Smooth muscle cell (in vitro differentiated cells): ENCODE results near the gene DNAH10. TPM values are rescaled to one million over a fixed set of nuclear protein-coding genes. Genes with fewer than 3 reads are reported as not detected.

Source experiments
- DNase-seq: peaks from one replicate; lab custom pipeline; 2025; ENCODE audit not compliant: unreplicated experiment; lab: John Stamatoyannopoulos, UW
- H2AFZ ChIP-seq: fragments of 200-600 bp; sonication (generic); 2 replicates; pipeline ENCODE4 v1.6.0; 2016; ENCODE audit warnings: antibody characterized with exemption, low read depth, mild to moderate bottlenecking
- H3F3A ChIP-seq: fragments of 200-600 bp; sonication (generic); 2 replicates; pipeline ENCODE4 v1.6.0; 2017; ENCODE audit warnings: antibody characterized with exemption, low read depth
- H3K27ac ChIP-seq: fragments of 200-600 bp; sonication (generic); 2 replicates; pipeline ENCODE4 v1.5.1; 2016; ENCODE audit warnings: low read depth, mild to moderate bottlenecking
- H3K27me3 ChIP-seq: fragments of 200-600 bp; sonication (generic); 2 replicates; pipeline ENCODE4 v1.6.1; 2016; ENCODE audit warnings: low read depth, mild to moderate bottlenecking
- H3K36me3 ChIP-seq: fragments of 200-600 bp; sonication (generic); 2 replicates; pipeline ENCODE4 v1.5.1; 2016; ENCODE audit warnings: low read depth
- H3K4me1 ChIP-seq: fragments of 200-600 bp; sonication (generic); 2 replicates; pipeline ENCODE4 v1.5.1; 2016; ENCODE audit warnings: low read depth
- H3K4me2 ChIP-seq: fragments of 200-600 bp; sonication (generic); 2 replicates; pipeline ENCODE4 v1.6.0; 2016; ENCODE audit warnings: mild to moderate bottlenecking
- H3K4me3 ChIP-seq: fragments of 200-600 bp; sonication (generic); 2 replicates; pipeline ENCODE4 v1.5.1; 2016; ENCODE audit warnings: mild to moderate bottlenecking
- H3K79me2 ChIP-seq: fragments of 200-600 bp; sonication (generic); 2 replicates; pipeline ENCODE4 v1.6.0; 2016; ENCODE audit warnings: low read depth, mild to moderate bottlenecking
- H3K9ac ChIP-seq: fragments of 200-600 bp; sonication (generic); 2 replicates; pipeline ENCODE4 v1.6.0; 2016; ENCODE audit warnings: low read depth
- H3K9me3 ChIP-seq: fragments of 200-600 bp; sonication (generic); replicated peaks from 2 replicates; pipeline ENCODE4 v1.5.1; 2016; ENCODE audit warnings: low read depth
- H4K20me1 ChIP-seq: fragments of 200-600 bp; sonication (generic); 2 replicates; pipeline ENCODE4 v1.6.0; 2016; ENCODE audit warnings: low read depth
- WGBS: methylation state at CpG from one replicate; pipeline ENCODE4 v1.1.7; 2016; ENCODE audit warnings: low lambda C conversion rate; 5-methylcytosine and 5-hydroxymethylcytosine counted together
- polyA plus RNA-seq: library from polyadenylated mRNA; unstranded; fragments of >200 nt; fragmentation: Nextera tagmentation; extraction: Ambion mirVana; gene quantifications from 2 replicates; pipeline ENCODE4 v1.2.1, GENCODE V29; 2016
- total RNA-seq: library from RNA; depleted of rRNA; stranded (reverse); fragments of >200 nt; gene quantifications from 2 replicates; pipeline ENCODE4 v1.2.3, GENCODE V29; 2014
- TF ChIP-seq, protein P1 (sequence below): fragments of 200-600 bp; sonication (generic); IDR thresholded peaks from 2 replicates; pipeline ENCODE4 v1.5.1; 2017; ENCODE audit warnings: borderline replicate concordance, mild to moderate bottlenecking, antibody characterized with exemption; ENCODE audit not compliant: insufficient read depth, poor library complexity, severe bottlenecking

DNAH10 gene
- total and polyA plus RNA-seq, 2 experiments from 2014 or later = 1.5 to 2.2 TPM

DNA sequence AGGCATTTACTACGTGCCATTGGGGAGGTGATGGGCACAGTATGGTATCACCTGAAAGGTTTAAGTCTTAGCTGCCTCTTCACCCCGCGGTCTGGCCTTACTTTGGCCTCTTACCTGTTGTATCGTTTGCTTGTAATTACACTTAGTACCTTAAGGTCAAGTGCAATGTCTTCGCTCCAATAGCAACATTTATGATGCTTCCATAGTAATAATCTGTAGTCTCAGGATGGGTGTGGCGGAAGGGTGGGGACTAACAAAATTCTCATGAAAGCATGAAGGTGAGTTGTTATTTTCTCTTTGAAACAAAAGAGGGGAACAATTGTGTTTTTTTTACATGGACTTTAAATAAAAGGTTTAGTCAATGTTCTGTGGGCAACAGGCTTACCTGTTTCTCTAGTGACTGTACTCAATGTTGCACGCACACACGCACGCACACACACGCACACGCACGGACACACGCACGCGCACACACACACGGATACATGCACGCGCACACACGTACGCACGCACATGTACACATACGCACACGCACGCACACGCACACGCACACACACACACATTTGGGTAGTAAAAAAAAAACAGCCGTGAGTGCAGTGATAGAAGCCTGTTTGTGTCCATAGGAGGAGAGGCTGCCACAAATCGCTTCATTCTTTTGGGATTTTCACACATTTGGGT, 91.4 kb downstream of the DNAH10 start:
- Histone ChIP-seq H3K4me3 (no peak overlapping the region), H3K27ac (no peak overlapping the region), H3K9me3 (no peaks in the 10 kb centered on the region), H2AFZ (no peak overlapping the region), H3K27me3 (peaks cover 21% of the 10 kb centered on the region), H3F3A (no peaks in the 10 kb centered on the region), H3K4me1 (no peaks in the 10 kb centered on the region), H3K4me2 (no peak overlapping the region), H3K36me3 (no peaks in the 10 kb centered on the region), H3K79me2 (no peaks in the 10 kb centered on the region), H4K20me1 (no peaks in the 10 kb centered on the region), H3K9ac (no peak overlapping the region)
- no peak for DNase-seq
- 95% methylated on average over 28 of the region's 28 CpGs for WGBS
- TF ChIP-seq, protein P1, sequence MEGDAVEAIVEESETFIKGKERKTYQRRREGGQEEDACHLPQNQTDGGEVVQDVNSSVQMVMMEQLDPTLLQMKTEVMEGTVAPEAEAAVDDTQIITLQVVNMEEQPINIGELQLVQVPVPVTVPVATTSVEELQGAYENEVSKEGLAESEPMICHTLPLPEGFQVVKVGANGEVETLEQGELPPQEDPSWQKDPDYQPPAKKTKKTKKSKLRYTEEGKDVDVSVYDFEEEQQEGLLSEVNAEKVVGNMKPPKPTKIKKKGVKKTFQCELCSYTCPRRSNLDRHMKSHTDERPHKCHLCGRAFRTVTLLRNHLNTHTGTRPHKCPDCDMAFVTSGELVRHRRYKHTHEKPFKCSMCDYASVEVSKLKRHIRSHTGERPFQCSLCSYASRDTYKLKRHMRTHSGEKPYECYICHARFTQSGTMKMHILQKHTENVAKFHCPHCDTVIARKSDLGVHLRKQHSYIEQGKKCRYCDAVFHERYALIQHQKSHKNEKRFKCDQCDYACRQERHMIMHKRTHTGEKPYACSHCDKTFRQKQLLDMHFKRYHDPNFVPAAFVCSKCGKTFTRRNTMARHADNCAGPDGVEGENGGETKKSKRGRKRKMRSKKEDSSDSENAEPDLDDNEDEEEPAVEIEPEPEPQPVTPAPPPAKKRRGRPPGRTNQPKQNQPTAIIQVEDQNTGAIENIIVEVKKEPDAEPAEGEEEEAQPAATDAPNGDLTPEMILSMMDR = no peak

DNA sequence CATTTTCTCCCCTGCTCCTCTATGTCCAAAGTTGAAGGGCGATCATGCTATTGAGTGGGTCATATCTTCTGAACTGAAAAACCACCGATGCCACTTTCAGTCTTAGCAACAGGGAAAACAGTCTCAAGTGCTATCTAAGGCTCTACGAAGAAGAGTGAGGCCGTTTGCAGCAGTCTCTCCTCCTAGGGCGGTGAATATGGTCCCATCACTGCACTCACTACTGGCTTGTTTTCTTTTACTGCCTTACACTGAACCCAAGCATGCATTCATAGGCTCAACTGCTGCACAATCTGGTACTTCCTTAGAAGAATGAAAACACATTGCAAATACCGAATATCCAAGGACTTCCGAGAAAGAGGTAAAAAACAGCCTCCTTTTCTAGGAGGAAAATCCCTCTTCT, 92.1 kb downstream of the DNAH10 start:
- Histone ChIP-seq H4K20me1 (no peaks in the 10 kb centered on the region), H3K36me3 (no peaks in the 10 kb centered on the region), H3K4me3 (no peak overlapping the region), H3K79me2 (no peaks in the 10 kb centered on the region), H3K27me3 (peaks cover 21% of the 10 kb centered on the region), H3K9me3 (no peaks in the 10 kb centered on the region), H3K4me2 (no peak overlapping the region), H2AFZ (no peak overlapping the region), H3K4me1 (no peaks in the 10 kb centered on the region), H3F3A (no peaks in the 10 kb centered on the region), H3K9ac (no peak overlapping the region), H3K27ac (no peak overlapping the region)
- TF ChIP-seq, protein P1 = no peak
- DNase-seq = no peak
- WGBS = 83% methylated on average over 7 of the region's 7 CpGs

DNA sequence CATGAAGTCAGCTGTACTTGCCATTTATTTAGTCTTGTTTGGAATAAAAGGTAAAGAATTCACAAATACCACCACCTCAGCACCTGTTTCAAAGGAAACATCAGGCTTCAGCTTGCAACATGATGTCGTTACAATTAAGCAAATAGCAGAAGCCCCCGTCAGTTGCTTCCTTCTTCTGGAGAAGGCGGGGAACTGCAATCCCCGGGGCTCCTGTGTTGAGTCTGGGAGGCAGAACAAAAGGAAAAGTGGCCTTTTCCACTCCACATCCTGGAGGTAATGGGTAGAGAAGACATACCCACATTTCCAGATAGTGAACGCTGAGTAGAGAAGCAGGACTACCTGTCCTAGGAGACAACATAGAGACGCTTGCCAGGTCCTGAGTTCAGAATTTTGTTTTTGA, 92.8 kb downstream of the DNAH10 start:
- no peak overlapping the region for H2AFZ ChIP-seq
- H3F3A ChIP-seq = no peaks in the 10 kb centered on the region
- H3K27ac ChIP-seq = no peak overlapping the region
- no peak overlapping the region for H3K4me3 ChIP-seq
- TF ChIP-seq, protein P1 = no peak
- no peak overlapping the region for H3K4me2 ChIP-seq
- H3K36me3 ChIP-seq = no peaks in the 10 kb centered on the region
- 61% methylated on average over 6 of the region's 6 CpGs for WGBS
- no peak overlapping the region for H3K9ac ChIP-seq
- H3K27me3 ChIP-seq = peaks cover 21% of the 10 kb centered on the region
- no peaks in the 10 kb centered on the region for H3K79me2 ChIP-seq
- no peaks in the 10 kb centered on the region for H4K20me1 ChIP-seq
- DNase-seq = no peak
- H3K9me3 ChIP-seq = no peaks in the 10 kb centered on the region
- H3K4me1 ChIP-seq = no peaks in the 10 kb centered on the region

DNA sequence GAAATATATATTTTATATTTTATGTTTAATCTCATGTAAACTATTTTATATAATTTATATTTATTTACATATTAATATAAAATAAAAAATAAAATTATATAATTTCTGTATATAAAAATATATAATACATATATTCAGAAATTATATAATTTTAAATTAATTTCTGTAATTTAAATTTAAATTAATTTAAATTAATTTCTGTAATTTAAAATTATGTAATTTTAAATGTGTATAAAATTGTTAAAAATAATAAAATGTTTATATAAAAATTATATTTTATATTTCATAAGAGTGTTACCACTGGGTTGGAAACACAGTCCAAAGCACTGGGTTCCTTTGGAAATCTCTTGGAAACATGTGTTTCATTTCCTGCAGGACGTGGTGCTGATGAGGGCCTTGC, 94.6 kb downstream of the DNAH10 start:
- WGBS = 100% methylated on average over 1 of the region's 1 CpG
- Histone ChIP-seq H3K9ac (no peak overlapping the region), H3K4me3 (no peak overlapping the region), H3F3A (no peaks in the 10 kb centered on the region), H3K27me3 (peaks cover 16% of the 10 kb centered on the region), H2AFZ (no peak overlapping the region), H3K4me2 (no peak overlapping the region), H3K27ac (no peak overlapping the region), H4K20me1 (no peaks in the 10 kb centered on the region), H3K36me3 (no peaks in the 10 kb centered on the region), H3K79me2 (no peaks in the 10 kb centered on the region), H3K4me1 (no peaks in the 10 kb centered on the region), H3K9me3 (no peaks in the 10 kb centered on the region)
- TF ChIP-seq, protein P1 = no peak
- no peak for DNase-seq
